HEK293 (cell line): Measurements from ENCODE around the gene FMN1.
A peak's percentile ranks its signal among the peaks of the same experiment; 100 is the strongest.

Experiments
- CTCF ChIP-seq: fragments of 450-650 bp; formaldehyde crosslinking; IDR thresholded peaks from 2 replicates; pipeline ENCODE4 v1.5.1; 2016; ENCODE audit warnings: missing biosample characterization, missing genetic modification characterization
- GLI2 ChIP-seq: fragments of 450-650 bp; formaldehyde crosslinking; IDR thresholded peaks from 2 replicates; pipeline ENCODE4; 2017; ENCODE audit warnings: missing biosample characterization, missing genetic modification characterization, low read depth, borderline replicate concordance
- GLIS2 ChIP-seq: fragments of 450-650 bp; formaldehyde crosslinking; IDR thresholded peaks from 2 replicates; pipeline ENCODE4 v1.5.1; 2016; ENCODE audit warnings: missing biosample characterization, missing genetic modification characterization
- IKZF3 ChIP-seq: fragments of 450-650 bp; IDR thresholded peaks from 2 replicates; pipeline ENCODE4 v1.5.0; 2018; ENCODE audit warnings: missing biosample characterization, mild to moderate bottlenecking, missing genetic modification characterization, moderate library complexity
- KLF8 ChIP-seq: fragments of 450-650 bp; formaldehyde crosslinking; IDR thresholded peaks from 2 replicates; pipeline ENCODE4 v1.5.1; 2016; ENCODE audit warnings: missing biosample characterization, missing genetic modification characterization
- ZBTB26 ChIP-seq: fragments of 450-650 bp; formaldehyde crosslinking; optimal IDR thresholded peaks from 2 replicates; pipeline ENCODE3; 2016; ENCODE audit warnings: missing biosample characterization, mild to moderate bottlenecking, missing genetic modification characterization
- ZEB2 ChIP-seq: fragments of 450-650 bp; formaldehyde crosslinking; IDR thresholded peaks from 2 replicates; pipeline ENCODE4 v1.5.1; 2016; ENCODE audit warnings: missing biosample characterization, missing genetic modification characterization
- ZIC2 ChIP-seq: fragments of 450-650 bp; formaldehyde crosslinking; IDR thresholded peaks from 2 replicates; pipeline ENCODE4 v1.5.1; 2016; ENCODE audit warnings: missing biosample characterization, missing genetic modification characterization
- ZNF18 ChIP-seq: fragments of 450-650 bp; formaldehyde crosslinking; IDR thresholded peaks from 2 replicates; pipeline ENCODE4 v1.5.1; 2016; ENCODE audit warnings: missing biosample characterization, missing genetic modification characterization
- ZNF248 ChIP-seq: fragments of 450-650 bp; formaldehyde crosslinking; IDR thresholded peaks from 2 replicates; pipeline ENCODE4 v1.5.1; 2017; ENCODE audit warnings: missing biosample characterization, missing genetic modification characterization
- ZNF398 ChIP-seq: fragments of 450-650 bp; formaldehyde crosslinking; IDR thresholded peaks from 2 replicates; pipeline ENCODE4 v1.5.1; 2017; ENCODE audit warnings: missing biosample characterization, missing genetic modification characterization
- ZNF558 ChIP-seq: fragments of 450-650 bp; formaldehyde crosslinking; IDR thresholded peaks from 2 replicates; pipeline ENCODE4 v1.5.1; 2016; ENCODE audit warnings: missing biosample characterization, missing genetic modification characterization
- ZNF658 ChIP-seq: fragments of 450-650 bp; formaldehyde crosslinking; IDR thresholded peaks from 2 replicates; pipeline ENCODE4; 2016; ENCODE audit warnings: missing biosample characterization, missing genetic modification characterization
- ZNF664 ChIP-seq: fragments of 450-650 bp; formaldehyde crosslinking; IDR thresholded peaks from 2 replicates; pipeline ENCODE4 v1.5.1; 2016; ENCODE audit warnings: missing biosample characterization, missing genetic modification characterization
- ZXDB ChIP-seq: fragments of 450-650 bp; formaldehyde crosslinking; IDR thresholded peaks from 2 replicates; pipeline ENCODE4 v1.5.1; 2016; ENCODE audit warnings: missing biosample characterization, missing genetic modification characterization
- TF ChIP-seq, protein P1 (sequence below): fragments of 450-650 bp; formaldehyde crosslinking; IDR thresholded peaks from 2 replicates; pipeline ENCODE4 v1.5.1; 2016; ENCODE audit warnings: missing biosample characterization, missing genetic modification characterization
- TF ChIP-seq, protein P2 (sequence below): fragments of 450-650 bp; formaldehyde crosslinking; IDR thresholded peaks from 2 replicates; pipeline ENCODE4 v1.5.1; 2016; ENCODE audit warnings: missing biosample characterization, missing genetic modification characterization
- TF ChIP-seq, protein P3 (sequence below): fragments of 450-650 bp; formaldehyde crosslinking; IDR thresholded peaks from 2 replicates; pipeline ENCODE4 v1.5.1; 2017; ENCODE audit warnings: missing biosample characterization, missing genetic modification characterization
- TF ChIP-seq, protein P4 (sequence below): fragments of 450-650 bp; formaldehyde crosslinking; IDR thresholded peaks from 2 replicates; pipeline ENCODE4 v1.5.1; 2016; ENCODE audit warnings: missing biosample characterization, missing genetic modification characterization
- TF ChIP-seq, protein P5 (sequence below): fragments of 450-650 bp; formaldehyde crosslinking; IDR thresholded peaks from 2 replicates; pipeline ENCODE4 v1.5.1; 2016; ENCODE audit warnings: missing biosample characterization, missing genetic modification characterization

Gene FMN1

GRCh38 chr15:32818758-32819447 lies 375.6 kb downstream of the FMN1 start (continued):
- TF ChIP-seq CTCF (tag by site-specific recombination) (no peak), KLF8 (tag by site-specific recombination) (peak; percentile 41; the same call in 1 of the 2 replicates), ZEB2 (tag by site-specific recombination) (peak; percentile 91), ZNF248 (tag by site-specific recombination) (no peak), GLI2 (tag by site-specific recombination) (peak; percentile 70; the same call in 1 of the 2 replicates), ZNF398 (tag by site-specific recombination) (peak; percentile 77), ZNF658 (no peak), ZBTB26 (tag by site-specific recombination) (no peak), IKZF3 (tag by site-specific recombination) (peak; percentile 87; the same call in 1 of the 2 replicates), ZIC2 (tag by site-specific recombination) (peak; percentile 69), ZXDB (peak; percentile 90), GLIS2 (tag by site-specific recombination) (peak; percentile 54), ZNF18 (peak; percentile 81; the same call in 1 of the 2 replicates), ZNF664 (tag by site-specific recombination) (peak; percentile 80), ZNF558 (tag by site-specific recombination) (peak; percentile 57; the same call in 1 of the 2 replicates)
- TF ChIP-seq, protein P1, sequence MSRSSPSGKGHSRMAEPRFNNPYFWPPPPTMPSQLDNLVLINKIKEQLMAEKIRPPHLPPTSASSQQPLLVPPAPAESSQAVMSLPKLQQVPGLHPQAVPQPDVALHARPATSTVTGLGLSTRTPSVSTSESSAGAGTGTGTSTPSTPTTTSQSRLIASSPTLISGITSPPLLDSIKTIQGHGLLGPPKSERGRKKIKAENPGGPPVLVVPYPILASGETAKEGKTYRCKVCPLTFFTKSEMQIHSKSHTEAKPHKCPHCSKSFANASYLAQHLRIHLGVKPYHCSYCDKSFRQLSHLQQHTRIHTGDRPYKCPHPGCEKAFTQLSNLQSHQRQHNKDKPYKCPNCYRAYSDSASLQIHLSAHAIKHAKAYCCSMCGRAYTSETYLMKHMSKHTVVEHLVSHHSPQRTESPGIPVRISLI (tag by site-specific recombination): peak; percentile 93
- TF ChIP-seq, protein P2, sequence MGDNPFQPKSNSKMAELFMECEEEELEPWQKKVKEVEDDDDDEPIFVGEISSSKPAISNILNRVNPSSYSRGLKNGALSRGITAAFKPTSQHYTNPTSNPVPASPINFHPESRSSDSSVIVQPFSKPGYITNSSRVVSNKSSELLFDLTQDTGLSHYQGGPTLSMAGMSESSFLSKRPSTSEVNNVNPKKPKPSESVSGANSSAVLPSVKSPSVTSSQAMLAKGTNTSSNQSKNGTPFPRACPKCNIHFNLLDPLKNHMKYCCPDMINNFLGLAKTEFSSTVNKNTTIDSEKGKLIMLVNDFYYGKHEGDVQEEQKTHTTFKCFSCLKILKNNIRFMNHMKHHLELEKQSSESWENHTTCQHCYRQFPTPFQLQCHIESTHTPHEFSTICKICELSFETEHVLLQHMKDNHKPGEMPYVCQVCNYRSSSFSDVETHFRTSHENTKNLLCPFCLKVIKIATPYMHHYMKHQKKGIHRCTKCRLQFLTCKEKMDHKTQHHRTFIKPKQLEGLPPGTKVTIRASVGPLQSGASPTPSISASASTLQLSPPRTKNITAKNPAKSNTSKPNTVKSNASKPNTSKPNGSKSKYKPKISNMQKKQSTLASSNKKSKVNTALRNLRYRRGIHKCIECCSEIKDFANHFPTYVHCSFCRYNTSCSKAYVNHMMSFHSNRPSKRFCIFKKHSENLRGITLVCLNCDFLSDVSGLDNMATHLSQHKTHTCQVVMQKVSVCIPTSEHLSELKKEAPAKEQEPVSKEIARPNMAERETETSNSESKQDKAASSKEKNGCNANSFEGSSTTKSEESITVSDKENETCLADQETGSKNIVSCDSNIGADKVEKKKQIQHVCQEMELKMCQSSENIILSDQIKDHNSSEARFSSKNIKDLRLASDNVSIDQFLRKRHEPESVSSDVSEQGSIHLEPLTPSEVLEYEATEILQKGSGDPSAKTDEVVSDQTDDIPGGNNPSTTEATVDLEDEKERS (tag by site-specific recombination): no peak
- TF ChIP-seq, protein P3, sequence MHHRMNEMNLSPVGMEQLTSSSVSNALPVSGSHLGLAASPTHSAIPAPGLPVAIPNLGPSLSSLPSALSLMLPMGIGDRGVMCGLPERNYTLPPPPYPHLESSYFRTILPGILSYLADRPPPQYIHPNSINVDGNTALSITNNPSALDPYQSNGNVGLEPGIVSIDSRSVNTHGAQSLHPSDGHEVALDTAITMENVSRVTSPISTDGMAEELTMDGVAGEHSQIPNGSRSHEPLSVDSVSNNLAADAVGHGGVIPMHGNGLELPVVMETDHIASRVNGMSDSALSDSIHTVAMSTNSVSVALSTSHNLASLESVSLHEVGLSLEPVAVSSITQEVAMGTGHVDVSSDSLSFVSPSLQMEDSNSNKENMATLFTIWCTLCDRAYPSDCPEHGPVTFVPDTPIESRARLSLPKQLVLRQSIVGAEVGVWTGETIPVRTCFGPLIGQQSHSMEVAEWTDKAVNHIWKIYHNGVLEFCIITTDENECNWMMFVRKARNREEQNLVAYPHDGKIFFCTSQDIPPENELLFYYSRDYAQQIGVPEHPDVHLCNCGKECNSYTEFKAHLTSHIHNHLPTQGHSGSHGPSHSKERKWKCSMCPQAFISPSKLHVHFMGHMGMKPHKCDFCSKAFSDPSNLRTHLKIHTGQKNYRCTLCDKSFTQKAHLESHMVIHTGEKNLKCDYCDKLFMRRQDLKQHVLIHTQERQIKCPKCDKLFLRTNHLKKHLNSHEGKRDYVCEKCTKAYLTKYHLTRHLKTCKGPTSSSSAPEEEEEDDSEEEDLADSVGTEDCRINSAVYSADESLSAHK (tag by site-specific recombination): peak; percentile 72; the same call in 1 of the 2 replicates
- TF ChIP-seq, protein P4, sequence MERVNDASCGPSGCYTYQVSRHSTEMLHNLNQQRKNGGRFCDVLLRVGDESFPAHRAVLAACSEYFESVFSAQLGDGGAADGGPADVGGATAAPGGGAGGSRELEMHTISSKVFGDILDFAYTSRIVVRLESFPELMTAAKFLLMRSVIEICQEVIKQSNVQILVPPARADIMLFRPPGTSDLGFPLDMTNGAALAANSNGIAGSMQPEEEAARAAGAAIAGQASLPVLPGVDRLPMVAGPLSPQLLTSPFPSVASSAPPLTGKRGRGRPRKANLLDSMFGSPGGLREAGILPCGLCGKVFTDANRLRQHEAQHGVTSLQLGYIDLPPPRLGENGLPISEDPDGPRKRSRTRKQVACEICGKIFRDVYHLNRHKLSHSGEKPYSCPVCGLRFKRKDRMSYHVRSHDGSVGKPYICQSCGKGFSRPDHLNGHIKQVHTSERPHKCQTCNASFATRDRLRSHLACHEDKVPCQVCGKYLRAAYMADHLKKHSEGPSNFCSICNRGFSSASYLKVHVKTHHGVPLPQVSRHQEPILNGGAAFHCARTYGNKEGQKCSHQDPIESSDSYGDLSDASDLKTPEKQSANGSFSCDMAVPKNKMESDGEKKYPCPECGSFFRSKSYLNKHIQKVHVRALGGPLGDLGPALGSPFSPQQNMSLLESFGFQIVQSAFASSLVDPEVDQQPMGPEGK: peak; percentile 73
- TF ChIP-seq, protein P5, sequence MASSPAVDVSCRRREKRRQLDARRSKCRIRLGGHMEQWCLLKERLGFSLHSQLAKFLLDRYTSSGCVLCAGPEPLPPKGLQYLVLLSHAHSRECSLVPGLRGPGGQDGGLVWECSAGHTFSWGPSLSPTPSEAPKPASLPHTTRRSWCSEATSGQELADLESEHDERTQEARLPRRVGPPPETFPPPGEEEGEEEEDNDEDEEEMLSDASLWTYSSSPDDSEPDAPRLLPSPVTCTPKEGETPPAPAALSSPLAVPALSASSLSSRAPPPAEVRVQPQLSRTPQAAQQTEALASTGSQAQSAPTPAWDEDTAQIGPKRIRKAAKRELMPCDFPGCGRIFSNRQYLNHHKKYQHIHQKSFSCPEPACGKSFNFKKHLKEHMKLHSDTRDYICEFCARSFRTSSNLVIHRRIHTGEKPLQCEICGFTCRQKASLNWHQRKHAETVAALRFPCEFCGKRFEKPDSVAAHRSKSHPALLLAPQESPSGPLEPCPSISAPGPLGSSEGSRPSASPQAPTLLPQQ (tag by site-specific recombination): peak; percentile 59
